Measurements from ENCODE around the gene GLOD5. TPM values are rescaled to one million over a fixed set of nuclear protein-coding genes. Genes with fewer than 3 reads are reported as not detected.

Gene GLOD5
- total RNA-seq, 1 experiment from 2014 or later, result not detected

DNA sequence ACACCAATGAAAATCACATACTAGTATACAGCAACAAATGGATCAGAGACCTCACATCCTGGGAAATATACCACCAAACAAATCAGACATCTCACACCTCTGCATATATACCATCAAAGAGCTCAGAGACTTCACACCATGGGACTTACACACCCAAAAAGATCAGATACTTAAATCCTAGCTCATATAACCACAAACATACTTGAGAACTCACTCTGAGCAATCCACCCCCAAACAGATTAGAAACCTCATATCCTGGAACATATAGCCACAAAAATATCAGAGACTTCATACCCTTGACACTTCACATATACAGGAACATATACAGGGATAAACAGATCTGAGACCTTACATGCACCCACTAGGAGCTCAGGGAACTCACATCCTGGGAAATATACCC, 32.9 kb upstream of the GLOD5 start:
- no peak overlapping the region for H4K91ac ChIP-seq (ENCODE audit: insufficient read length, low read depth, low read length)
- no peak for TF ChIP-seq CTCF (conservative IDR thresholded peaks at IDR 0.05)
- Mint-ChIP-seq H3K36me3 (ENCODE audit: insufficient read depth in 1 of 3, low read depth in 3 of 3) (peaks cover 0 to 2% (median 0%) of the 10 kb centered on the region in 3 experiments; a peak in 3 of 7 replicates), H3K27me3 (ENCODE audit: low read depth) (peaks cover 2% of the 10 kb centered on the region; the same call in 1 of the 2 replicates), H3K9me3 (peaks cover 73 to 76% of the 10 kb centered on the region in 2 experiments), H3K27ac (no peak overlapping the region), H3K4me1 (0 out of 4 replicates have a peak, but pooled peaks cover 0 to 3% of the 10 kb centered on the region in 2 experiments), H3K4me3 (no peak overlapping the region)
- H2BK5ac ChIP-seq (ENCODE audit: insufficient read length, low read length), result no peak overlapping the region
- no peak overlapping the region for H3K23ac ChIP-seq (ENCODE audit: insufficient read length, low read depth, low read length)
- H3K79me1 ChIP-seq (ENCODE audit: insufficient read depth, low read depth, low read length, poor library complexity, severe bottlenecking), result no peaks in the 10 kb centered on the region
- no peak overlapping the region for H2BK15ac ChIP-seq (ENCODE audit: low read depth, low read length)
- H3K14ac ChIP-seq (ENCODE audit: insufficient read depth, low read length), result no peak overlapping the region
- H2AK5ac ChIP-seq (ENCODE audit: insufficient read length, low read length), result no peak overlapping the region
- no peak overlapping the region for H4K8ac ChIP-seq (replicated peaks; ENCODE audit: insufficient read length, low read depth, low read length)
- no peak overlapping the region for H2AFZ ChIP-seq (ENCODE audit: low read length)
- no peak overlapping the region for H3K18ac ChIP-seq (ENCODE audit: insufficient read length, low read depth, low read length)
- H2BK12ac ChIP-seq (ENCODE audit: insufficient read length, low read depth, low read length), result no peak overlapping the region
- no peak overlapping the region for H3K56ac ChIP-seq (ENCODE audit: insufficient read length, low read depth, low read length)
- no peak overlapping the region for H3K27ac ChIP-seq (ENCODE audit: insufficient read length, low read depth, low read length)
- H4K20me1 ChIP-seq (ENCODE audit: control insufficient read depth, insufficient read depth, insufficient read length), result no peaks in the 10 kb centered on the region
- no peak overlapping the region for H2BK120ac ChIP-seq (ENCODE audit: low read depth, low read length, poor library complexity, severe bottlenecking)
- H3K4me1 ChIP-seq (ENCODE audit: insufficient read depth, low read length), result no peaks in the 10 kb centered on the region
- H4K5ac ChIP-seq (ENCODE audit: insufficient read length, low read depth, low read length), result no peak overlapping the region
- H3K9ac ChIP-seq (ENCODE audit: extremely low read depth, insufficient read length, low read length), result no peak overlapping the region
- H3K9me3 ChIP-seq (ENCODE audit: control insufficient read depth, low read depth, low read length), result peaks cover 25% of the 10 kb centered on the region
- no peak overlapping the region for H3T11ph ChIP-seq (ENCODE audit: low read length)
- no peak overlapping the region for H3K4ac ChIP-seq (ENCODE audit: low read depth, low read length)
- no peak for DNase-seq
- H2BK20ac ChIP-seq (ENCODE audit: low read depth, low read length, poor library complexity, severe bottlenecking), result no peak overlapping the region
- H3K79me2 ChIP-seq (ENCODE audit: insufficient read depth, low read length), result no peaks in the 10 kb centered on the region
- H3K4me2 ChIP-seq (ENCODE audit: insufficient read depth, insufficient read length, low read length), result no peak overlapping the region
- H3K27me3 ChIP-seq (ENCODE audit: insufficient read depth, low read length), result no peaks in the 10 kb centered on the region
- H3K23me2 ChIP-seq (ENCODE audit: insufficient read length, low read depth, low read length, poor library complexity, severe bottlenecking), result no peaks in the 10 kb centered on the region

All from H9 (cell line).